ENCODE data around the gene SH3RF1.

DNA sequence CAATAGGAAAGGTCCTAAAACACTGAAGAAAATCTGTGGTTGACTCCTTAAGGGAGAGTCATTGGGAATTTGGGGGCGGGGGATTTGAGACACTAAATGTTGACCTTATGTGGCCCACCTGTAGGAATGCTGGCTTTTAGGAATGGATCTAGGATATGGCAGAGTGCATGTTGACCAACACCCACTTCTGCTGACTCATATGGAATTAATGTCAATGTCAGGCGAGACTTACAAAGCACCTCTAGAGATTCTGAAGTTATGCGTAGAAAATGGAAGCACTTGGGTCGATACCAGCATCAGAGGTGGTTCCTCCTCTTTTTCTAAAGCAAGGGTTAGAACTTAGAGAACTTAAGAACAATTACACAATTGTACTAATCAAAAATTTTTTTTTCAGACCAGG, 160.1 kb downstream of the SH3RF1 start:
- TF ChIP-seq POLR2A (IDR thresholded peaks at IDR 0.05; ENCODE audit: low read depth, low read length) (no peak), POLR2AphosphoS5 (IDR thresholded peaks at IDR 0.05; ENCODE audit: low read depth, low read length) (no peak)

All from GM12891 (cell line).